K562 (cell line): ENCODE data around the gene TRMT112. TPM values are rescaled to one million over a fixed set of nuclear protein-coding genes. Genes with fewer than 3 reads are reported as not detected.

Source experiments
- BDP1 ChIP-seq: IDR thresholded peaks from 3 replicates; pipeline ENCODE4 v1.6.1; 2011; ENCODE audit not compliant: insufficient read length, insufficient read depth
- FOXA3 ChIP-seq, 2 experiments: fragments of 450-650 bp in 1 of 2; sonication (generic) in 1 of 2; formaldehyde crosslinking; IDR thresholded peaks in 1 of 2; conservative IDR thresholded peaks in 1 of 2; 2 replicates each; pipeline versions ENCODE4 v1.4.0 to v1.8.0; 2020 to 2022; ENCODE audit warnings: mild to moderate bottlenecking in 2 of 2, missing genetic modification reagents in 1 of 2
- IRF9 ChIP-seq: fragments of 450-650 bp; IDR thresholded peaks from 2 replicates; pipeline ENCODE4 v1.6.1; 2016; ENCODE audit warnings: missing biosample characterization, missing genetic modification characterization
- NCOA1 ChIP-seq: fragments of 450-650 bp; IDR thresholded peaks from 2 replicates; pipeline ENCODE4 v1.6.1; 2016; ENCODE audit warnings: low read depth
- NRF1 ChIP-seq, 2 experiments: fragments of 450-650 bp; IDR thresholded peaks in 1 of 2; conservative IDR thresholded peaks in 1 of 2; 2 replicates each; pipeline ENCODE4 v1.6.1; 2014; ENCODE audit warnings: mild to moderate bottlenecking in 2 of 2
- RBM14 ChIP-seq: fragments of 200-400 bp; formaldehyde crosslinking; IDR thresholded peaks from 2 replicates; pipeline ENCODE4 v1.6.1; 2018; ENCODE audit warnings: low read depth, mild to moderate bottlenecking, low read length, moderate library complexity, borderline replicate concordance; ENCODE audit not compliant: insufficient read depth
- RBM39 ChIP-seq: fragments of 200-400 bp; formaldehyde crosslinking; optimal IDR thresholded peaks from 2 replicates; pipeline ENCODE3; 2018; ENCODE audit warnings: low read depth, low read length
- TCF15 ChIP-seq: fragments of 250-450 bp; sonication (Bioruptor Pico); IDR thresholded peaks from 2 replicates; pipeline ENCODE4 v1.8.0; 2022; ENCODE audit warnings: moderate library complexity, mild to moderate bottlenecking, inconsistent platforms
- TFE3 ChIP-seq: fragments of 450-650 bp; formaldehyde crosslinking; IDR thresholded peaks from 2 replicates; pipeline ENCODE4 v1.4.0; 2020; ENCODE audit warnings: mild to moderate bottlenecking, mixed read lengths
- UBTF ChIP-seq, 2 experiments: IDR thresholded peaks; 2 replicates each; pipeline ENCODE4 v1.6.1; 2012; ENCODE audit warnings: improper control_type of control experiment in 2 of 2, low read depth in 2 of 2, low read length in 2 of 2, borderline replicate concordance in 1 of 2
- ZBTB34 ChIP-seq: fragments of 250-450 bp; sonication (Bioruptor Pico); IDR thresholded peaks from 2 replicates; pipeline ENCODE4 v1.8.0; 2021; ENCODE audit warnings: mild to moderate bottlenecking, moderate library complexity
- ZNF324 ChIP-seq: fragments of 250-450 bp; sonication (Bioruptor Pico); IDR thresholded peaks from 2 replicates; pipeline ENCODE4 v1.4.0; 2020; ENCODE audit warnings: mild to moderate bottlenecking
- ZNF561 ChIP-seq: fragments of 450-650 bp; formaldehyde crosslinking; conservative IDR thresholded peaks from 2 replicates; pipeline ENCODE4 v1.4.0; 2020; ENCODE audit warnings: mild to moderate bottlenecking, moderate library complexity
- ZNF830 ChIP-seq: fragments of 250-450 bp; sonication (Bioruptor Pico); IDR thresholded peaks from 2 replicates; pipeline ENCODE4 v1.5.0; 2021; ENCODE audit warnings: mild to moderate bottlenecking
- polyA plus RNA-seq, 8 experiments: library from polyadenylated mRNA; depleted of rRNA in 4 of 8; stranded (reverse) in 5 of 8; unstranded in 3 of 8; fragments of >200 nt; fragmentation: Nextera tagmentation in 2 of 8; fragmentation: Illumina TruSeq in 1 of 8; extraction: Ambion mirVana in 2 of 8; extraction: Trizol in 1 of 8; gene quantifications; 2 replicates each; pipeline versions ENCODE4 v1.2.1 to v1.2.3, GENCODE V29; 2011 to 2014; ENCODE audit warnings: inconsistent platforms in 1 of 8, missing spikeins in 1 of 8
- total RNA-seq, 7 experiments: library from RNA; depleted of rRNA in 6 of 7; stranded (reverse); fragments of >200 nt in 6 of 7; fragmentation: Illumina TruSeq in 2 of 7; extraction: Trizol in 2 of 7; gene quantifications; 2 replicates each; pipeline versions ENCODE4 v1.2.1 to v1.2.3, GENCODE V29; 2011 to 2021; ENCODE audit warnings: low replicate concordance in 1 of 7

TRMT112 gene
- total and polyA plus RNA-seq, 9 of the 15 experiments (the other 6 are each of a cell fraction or from before 2014, with no cell fraction given): 162 to 444 (median 300) TPM

- TF ChIP-seq UBTF (IDR thresholded peaks at IDR 0.05; ENCODE audit: borderline replicate concordance in 1 of 2, low read depth in 2 of 2, low read length in 2 of 2): peak in 1 of 2 experiments; percentile 51; a peak in 1 of 4 replicates
- TF ChIP-seq RBM39: no peak
- TF ChIP-seq ZNF830 (CRISPR knock-in tag): peak; percentile 93; the same call in 1 of the 2 replicates
- peak; percentile 73; the same call in 1 of the 2 replicates for TF ChIP-seq IRF9 (tag)
- peak in 1 of 2 experiments; percentile 58; a peak in 1 of 4 replicates for TF ChIP-seq FOXA3 (CRISPR knock-in tag; conservative IDR thresholded peaks at IDR 0.05 in 1 of 2, IDR thresholded peaks at IDR 0.05 in 1 of 2)
- peak; percentile 93 for TF ChIP-seq NCOA1
- peak; percentile 35; the same call in 1 of the 2 replicates for TF ChIP-seq TFE3 (CRISPR knock-in tag)
- TF ChIP-seq RBM14: no peak
- peak; percentile 95 to 96 for TF ChIP-seq NRF1 (conservative IDR thresholded peaks at IDR 0.05 in 1 of 2, IDR thresholded peaks at IDR 0.05 in 1 of 2)
- no peak; the same call in 1 of the 2 replicates for TF ChIP-seq ZNF324 (CRISPR knock-in tag)
- TF ChIP-seq ZNF561 (CRISPR knock-in tag): peak; percentile 76; the same call in 1 of the 2 replicates
- no peak for TF ChIP-seq ZBTB34 (CRISPR knock-in tag)
- TF ChIP-seq TCF15 (CRISPR knock-in tag): no peak
- no peak for TF ChIP-seq BDP1
Observed at GRCh38 chr11:64269540-64270220, 47.7 kb downstream of the TRMT112 start (continued).
